GM23248 (cell line): ENCODE measurements around the gene C1QC. TPM values are rescaled to one million over a fixed set of nuclear protein-coding genes. Genes with fewer than 3 reads are reported as not detected.

Experiments used
- DNase-seq: peaks from one replicate; pipeline ENCODE4 v3.0.0-alpha.2; 2015
- H2AFZ ChIP-seq: fragments of 200-600 bp; sonication (generic); 2 replicates; pipeline ENCODE4 v1.6.1; 2016; ENCODE audit warnings: antibody characterized with exemption
- H3F3A ChIP-seq: fragments of 200-600 bp; sonication (generic); 2 replicates; pipeline ENCODE4 v1.6.1; 2016; ENCODE audit warnings: mild to moderate bottlenecking, antibody characterized with exemption, mixed run types; ENCODE audit not compliant: insufficient read depth
- H3K27ac ChIP-seq: fragments of 200-600 bp; sonication (generic); 2 replicates; pipeline ENCODE4 v1.5.1; 2016; ENCODE audit warnings: mild to moderate bottlenecking
- H3K27me3 ChIP-seq: fragments of 200-600 bp; sonication (generic); replicated peaks from 2 replicates; pipeline ENCODE4 v1.6.1; 2016; ENCODE audit warnings: mild to moderate bottlenecking; ENCODE audit not compliant: insufficient read depth
- H3K36me3 ChIP-seq: fragments of 200-600 bp; sonication (generic); 2 replicates; pipeline ENCODE4 v1.6.1; 2016; ENCODE audit warnings: low read depth, mild to moderate bottlenecking
- H3K4me1 ChIP-seq: fragments of 200-600 bp; sonication (generic); 2 replicates; pipeline ENCODE4 v1.6.1; 2016; ENCODE audit warnings: mild to moderate bottlenecking; ENCODE audit not compliant: insufficient read depth
- H3K4me2 ChIP-seq: fragments of 200-600 bp; sonication (generic); one replicate; pipeline ENCODE4 v1.6.1; 2016; ENCODE audit warnings: mild to moderate bottlenecking; ENCODE audit not compliant: unreplicated experiment
- H3K4me3 ChIP-seq: fragments of 200-600 bp; sonication (generic); 2 replicates; pipeline ENCODE4 v1.5.1; 2016; ENCODE audit warnings: mild to moderate bottlenecking
- H3K79me2 ChIP-seq: fragments of 200-600 bp; sonication (generic); 2 replicates; pipeline ENCODE4 v1.6.1; 2016; ENCODE audit warnings: mild to moderate bottlenecking; ENCODE audit not compliant: insufficient read depth
- H3K9ac ChIP-seq: fragments of 200-600 bp; sonication (generic); 2 replicates; pipeline ENCODE4 v1.6.1; 2016; ENCODE audit warnings: mild to moderate bottlenecking
- H3K9me2 ChIP-seq: fragments of 200-600 bp; sonication (generic); 2 replicates; pipeline ENCODE4 v1.6.1; 2016; ENCODE audit warnings: mixed run types, mild to moderate bottlenecking, moderate library complexity; ENCODE audit not compliant: insufficient read depth
- H3K9me3 ChIP-seq: fragments of 200-600 bp; sonication (generic); one replicate; pipeline ENCODE4 v1.6.1; 2017; ENCODE audit warnings: low read depth
- H4K20me1 ChIP-seq: fragments of 200-600 bp; sonication (generic); 2 replicates; pipeline ENCODE4 v1.6.0; 2016; ENCODE audit not compliant: insufficient read depth
- EZH2 ChIP-seq: fragments of 200-600 bp; sonication (generic); IDR thresholded peaks from 2 replicates; pipeline ENCODE4 v1.6.1; 2018; ENCODE audit warnings: antibody characterized with exemption, mild to moderate bottlenecking; ENCODE audit not compliant: insufficient read depth, poor library complexity, severe bottlenecking
- EZH2phosphoT487 ChIP-seq: fragments of 200-600 bp; sonication (generic); IDR thresholded peaks from 2 replicates; pipeline ENCODE4 v1.6.1; 2018; ENCODE audit warnings: antibody characterized with exemption, moderate library complexity, mild to moderate bottlenecking, low read depth; ENCODE audit not compliant: insufficient read depth
- WGBS, 2 experiments: methylation state at CpG; one replicate each; pipeline ENCODE4 v1.1.6; 2015 to 2017; ENCODE audit warnings: low lambda C conversion rate in 2 of 2, low coverage in 1 of 2; ENCODE audit errors: missing lambda C conversion rate in 2 of 2; 5-methylcytosine and 5-hydroxymethylcytosine counted together
- in situ Hi-C: fragments of 300-500 bp; cut with MboI; formaldehyde crosslinking; loops from 2 replicates; pipeline ENCODE4 v1.15.0; 2020
- polyA plus RNA-seq: library from polyadenylated mRNA; unstranded; fragments of >200 nt; fragmentation: Nextera tagmentation; extraction: Ambion mirVana; gene quantifications from 2 replicates; pipeline ENCODE4 v1.2.1, GENCODE V29; 2016
- total RNA-seq: library from RNA; depleted of rRNA; stranded (reverse); fragments of >200 nt; shearing (Covaris generic); gene quantifications from 2 replicates; pipeline ENCODE4 v1.2.3, GENCODE V29; 2014

Gene C1QC
- total and polyA plus RNA-seq, 2 experiments from 2014 or later: not detected

- Histone ChIP-seq H3K9me2 (no peaks in the 10 kb centered on the region), H3K9ac (no peak overlapping the region), H3F3A (no peaks in the 10 kb centered on the region), H3K4me2 (no peak overlapping the region), H4K20me1 (no peaks in the 10 kb centered on the region), H3K4me1 (no peaks in the 10 kb centered on the region), H3K36me3 (no peaks in the 10 kb centered on the region), H3K27ac (no peak overlapping the region), H3K9me3 (no peaks in the 10 kb centered on the region), H3K4me3 (no peak overlapping the region), H2AFZ (no peak overlapping the region), H3K27me3 (peaks cover 54% of the 10 kb centered on the region), H3K79me2 (no peaks in the 10 kb centered on the region)
- DNase-seq: no peak
- 48 to 55% methylated on average over 9 to 10 of the region's 10 CpGs for WGBS, 2 experiments
- in situ Hi-C loops: no loop called here
- TF ChIP-seq EZH2 (no peak), EZH2phosphoT487 (no peak)
Observed at GRCh38 chr1:22633697-22634463, 9.6 kb upstream of the C1QC start.

GRCh38 chr1:22635436-22635835, 8.0 kb upstream of the C1QC start:
- Histone ChIP-seq H3K9me2 (no peaks in the 10 kb centered on the region), H3K9me3 (no peaks in the 10 kb centered on the region), H3K9ac (no peak overlapping the region), H4K20me1 (no peaks in the 10 kb centered on the region), H3K79me2 (no peaks in the 10 kb centered on the region), H3F3A (no peaks in the 10 kb centered on the region), H3K4me1 (no peaks in the 10 kb centered on the region), H3K36me3 (no peaks in the 10 kb centered on the region), H3K4me2 (no peak overlapping the region), H2AFZ (no peak overlapping the region), H3K27ac (no peak overlapping the region), H3K4me3 (no peak overlapping the region), H3K27me3 (peaks cover 40% of the 10 kb centered on the region)
- DNase-seq: no peak
- TF ChIP-seq EZH2 (no peak), EZH2phosphoT487 (no peak)
- in situ Hi-C loops: no loop called here
- whole genome bisulfite sequencing, 2 experiments: 27 to 36% methylated on average over 5 to 7 of the region's 7 CpGs

GRCh38 chr1:22636353-22636752, 7.1 kb upstream of the C1QC start, which contains the start of gene C1QA:
Gene C1QA, plus strand, starts transcription at chr1:22636628. Its CDS starts 989 bp downstream, at chr1:22637617.
- Histone ChIP-seq H3K27me3 (peaks cover 31% of the 10 kb centered on the region), H4K20me1 (no peaks in the 10 kb centered on the region), H3F3A (no peaks in the 10 kb centered on the region), H3K36me3 (no peaks in the 10 kb centered on the region), H3K4me1 (no peaks in the 10 kb centered on the region), H2AFZ (no peak within 1 kb of the TSS), H3K4me3 (no peak within 1 kb of the TSS), H3K9ac (no peak within 1 kb of the TSS), H3K27ac (no peak within 1 kb of the TSS), H3K9me2 (no peaks in the 10 kb centered on the region), H3K79me2 (no peaks in the 10 kb centered on the region), H3K9me3 (no peaks in the 10 kb centered on the region), H3K4me2 (no peak within 1 kb of the TSS)
- in situ Hi-C loops: no loop called here
- TF ChIP-seq EZH2phosphoT487 (no peak), EZH2 (no peak)
- DNase-seq: no peak
- WGBS, 2 experiments: 39% methylated on average over 5 of the region's 5 CpGs

- TF ChIP-seq EZH2phosphoT487 (no peak), EZH2 (no peak)
- Histone ChIP-seq H3K4me1 (no peaks in the 10 kb centered on the region), H3F3A (no peaks in the 10 kb centered on the region), H3K9me2 (no peaks in the 10 kb centered on the region), H2AFZ (no peak overlapping the region), H3K9ac (no peak overlapping the region), H3K27me3 (peaks cover 27% of the 10 kb centered on the region), H3K9me3 (no peaks in the 10 kb centered on the region), H4K20me1 (no peaks in the 10 kb centered on the region), H3K4me2 (no peak overlapping the region), H3K27ac (no peak overlapping the region), H3K36me3 (no peaks in the 10 kb centered on the region), H3K79me2 (no peaks in the 10 kb centered on the region), H3K4me3 (no peak overlapping the region)
- in situ Hi-C loops: no loop called here
- 72 to 78% methylated on average over 6 of the region's 6 CpGs for WGBS, 2 experiments
- no peak for DNase-seq
Observed at GRCh38 chr1:22636927-22637326, 6.5 kb upstream of the C1QC start.
